SIG-M5 (cell line): Measurements from ENCODE around the gene COLGALT1.
"Not testable (repeated sequence)": the region's sequence is repeated elsewhere in the genome, so short reads cannot be mapped to it uniquely, and the experiment has no call there.

ENCODE experiments used
- DNase-seq: peaks from one replicate; lab custom pipeline; 2025; lab: John Stamatoyannopoulos, UW

The COLGALT1 gene

DNA sequence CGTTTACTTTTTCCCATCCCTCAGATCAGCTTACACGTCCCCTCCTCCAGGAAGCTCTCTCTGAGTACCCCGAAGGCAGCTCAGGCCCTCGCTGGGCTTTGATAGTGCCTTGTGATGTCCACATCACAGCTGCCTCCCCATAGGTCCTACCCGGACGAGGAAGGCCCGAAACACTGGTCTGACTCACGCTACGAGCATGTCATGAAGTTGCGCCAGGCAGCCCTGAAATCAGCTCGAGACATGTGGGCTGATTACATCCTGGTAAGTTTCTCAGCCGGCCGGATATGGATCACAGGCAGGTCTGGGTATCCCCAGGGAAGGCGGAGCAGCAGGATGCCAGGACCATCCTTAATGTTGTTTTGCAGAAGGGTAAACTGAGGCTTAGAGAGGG is 4.8 kb downstream of the COLGALT1 start:
- no peak for DNase-seq

DNA sequence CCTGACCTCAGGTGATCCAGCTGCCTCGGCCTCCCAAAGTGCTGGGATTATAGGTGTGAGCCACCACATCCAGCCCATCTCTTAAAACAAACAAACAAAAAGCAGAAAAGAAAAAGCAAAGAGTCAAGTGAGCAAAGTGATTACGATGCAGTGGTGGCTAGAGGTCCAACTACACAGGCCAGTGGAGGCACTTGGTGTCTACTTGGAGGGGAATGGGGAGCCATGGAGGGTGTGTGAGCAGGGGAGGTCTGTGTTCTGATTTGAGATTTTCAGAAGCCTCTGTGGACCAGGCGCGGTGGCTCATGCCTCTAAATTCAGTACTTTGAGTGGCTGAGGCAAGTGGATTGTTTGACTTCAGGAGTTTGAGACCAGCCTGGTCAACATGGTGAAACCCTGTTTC is 6.6 kb downstream of the COLGALT1 start:
- DNase-seq: no peak

DNA sequence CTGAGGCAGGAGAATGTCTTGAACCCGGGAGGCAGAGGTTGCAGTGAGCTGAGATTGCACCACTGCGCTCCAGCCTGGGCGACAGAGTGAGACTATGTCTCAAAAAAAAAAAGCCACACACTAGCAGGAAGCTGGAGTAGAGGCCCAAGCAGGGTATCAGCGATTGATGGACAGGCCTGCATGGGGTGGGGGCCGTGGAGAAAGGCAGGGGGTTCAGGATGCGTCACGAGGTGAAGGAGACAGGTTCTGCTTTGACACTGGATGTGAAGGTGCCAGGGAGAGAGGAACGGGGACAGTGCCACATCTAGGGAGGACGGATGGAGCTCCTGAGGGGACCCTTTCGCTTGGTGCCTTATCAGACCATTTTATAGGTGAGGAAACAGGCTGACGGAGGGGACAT is 7.1 kb downstream of the COLGALT1 start:
- DNase-seq: no peak

DNA sequence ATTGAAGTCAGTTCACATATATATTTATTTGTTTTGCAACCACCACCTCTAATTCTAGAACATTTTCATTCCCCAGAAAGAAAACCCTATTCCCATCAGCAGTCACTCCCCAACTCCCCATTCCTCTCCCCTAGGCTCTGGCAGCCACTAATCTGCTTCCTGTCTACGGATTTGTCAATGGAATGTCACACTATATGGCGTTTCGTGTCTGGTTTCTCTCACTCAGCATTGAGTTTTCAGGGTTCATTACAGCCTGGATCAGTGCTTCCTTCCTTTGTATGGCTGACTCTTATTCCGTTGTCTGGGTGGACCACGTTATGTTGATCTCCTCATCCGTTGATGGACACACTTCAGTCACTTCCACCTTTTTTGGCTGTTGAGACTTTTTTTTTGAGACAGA is 9.3 kb downstream of the COLGALT1 start:
- no peak for DNase-seq

DNA sequence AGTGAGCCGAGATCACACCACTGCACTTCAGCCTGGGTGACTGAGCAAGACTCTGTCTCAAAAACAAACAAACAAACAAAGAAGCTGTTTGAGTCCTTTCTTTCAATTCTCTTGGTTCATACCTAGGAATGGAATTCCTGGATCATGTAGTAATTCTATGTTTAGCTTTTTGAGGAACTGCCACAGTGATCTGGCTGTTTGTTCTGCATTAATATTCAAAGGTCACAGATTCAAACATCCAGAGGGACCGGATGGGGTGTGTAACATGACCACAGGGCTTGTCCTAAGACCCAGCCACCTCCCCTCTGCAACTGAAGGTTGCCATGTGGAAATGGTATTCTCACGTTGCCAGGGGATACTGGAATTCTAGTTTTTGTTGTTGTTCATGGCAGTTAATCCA is 10.2 kb downstream of the COLGALT1 start:
- no peak for DNase-seq

DNA sequence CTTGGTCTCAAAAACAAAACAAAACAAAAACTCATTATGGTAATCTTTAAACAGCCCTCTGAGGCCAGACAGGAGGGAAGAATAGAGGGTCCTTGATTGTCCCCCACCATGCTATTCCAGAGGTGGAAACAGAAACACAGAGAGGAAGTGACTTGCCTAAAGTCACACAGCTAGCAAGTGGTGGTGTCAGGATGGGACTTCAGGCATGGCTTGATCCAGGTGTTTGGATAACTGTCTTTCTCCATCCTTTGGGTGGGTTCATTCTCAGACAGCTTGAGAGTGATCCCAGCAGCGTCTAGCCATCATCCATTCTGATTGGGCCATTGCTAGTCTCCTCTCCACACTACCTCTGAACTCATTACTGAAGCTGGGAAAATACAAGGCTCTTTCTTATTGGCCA is 12.5 kb downstream of the COLGALT1 start:
- DNase-seq: no peak

DNA sequence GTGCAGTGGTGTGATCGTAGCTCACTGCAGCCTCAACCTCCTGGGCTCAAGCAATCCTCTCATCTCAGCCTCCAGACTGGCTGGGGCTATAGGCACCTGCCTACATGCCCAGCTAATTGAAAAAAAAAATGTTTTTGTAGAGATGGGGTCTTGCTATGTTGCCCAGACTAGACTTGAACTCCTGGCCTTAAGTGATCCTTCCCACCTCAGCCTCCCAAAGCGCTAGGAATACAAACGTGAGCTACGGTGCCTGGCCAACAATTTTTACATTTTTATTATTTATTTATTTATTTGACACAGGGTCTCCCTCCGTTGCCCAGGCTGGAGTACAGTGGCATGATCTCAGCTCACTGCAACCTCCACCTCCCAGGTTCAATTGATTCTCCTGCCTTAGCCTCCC is 14.8 kb downstream of the COLGALT1 start:
- DNase-seq: not testable (repeated sequence)

DNA sequence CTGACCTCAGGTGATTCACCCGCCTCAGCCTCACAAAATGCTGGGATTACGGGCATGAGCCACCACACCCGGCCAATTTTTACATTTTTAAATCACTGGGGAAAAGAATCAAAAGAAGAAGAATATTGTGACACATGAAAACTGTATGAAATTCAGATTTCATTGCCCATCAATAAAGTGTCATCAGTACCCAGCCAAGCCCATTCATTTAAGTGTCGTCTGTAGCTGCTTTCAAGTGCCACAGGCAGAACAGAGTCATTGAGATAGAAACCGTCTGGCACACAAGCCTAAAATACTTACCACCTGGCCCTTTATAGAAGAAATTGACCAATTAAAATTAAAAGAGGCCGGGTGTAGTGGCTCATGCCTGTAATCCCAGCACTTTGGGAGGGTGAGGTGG is 15.3 kb downstream of the COLGALT1 start:
- DNase-seq: no peak

DNA sequence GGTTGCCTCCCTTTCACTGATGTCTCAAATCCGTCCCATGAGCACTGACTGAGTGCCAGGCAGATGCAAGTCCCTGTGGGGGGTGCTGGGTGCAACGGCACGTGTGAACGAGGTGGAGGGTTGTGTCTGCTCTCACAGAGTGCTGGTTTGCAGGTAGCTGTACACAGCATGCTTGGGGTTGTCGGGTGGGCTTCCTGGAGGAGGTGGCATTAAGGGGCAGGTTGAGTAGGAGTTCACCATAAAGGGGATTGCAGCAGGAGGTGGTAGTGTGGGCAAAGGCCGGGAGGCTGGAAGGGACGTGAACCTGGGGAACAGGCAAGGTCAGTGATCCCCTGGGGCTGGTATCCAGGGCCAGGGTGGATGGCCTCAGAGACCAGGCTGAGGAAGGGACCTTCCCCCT is 17.2 kb downstream of the COLGALT1 start:
- no peak for DNase-seq

DNA sequence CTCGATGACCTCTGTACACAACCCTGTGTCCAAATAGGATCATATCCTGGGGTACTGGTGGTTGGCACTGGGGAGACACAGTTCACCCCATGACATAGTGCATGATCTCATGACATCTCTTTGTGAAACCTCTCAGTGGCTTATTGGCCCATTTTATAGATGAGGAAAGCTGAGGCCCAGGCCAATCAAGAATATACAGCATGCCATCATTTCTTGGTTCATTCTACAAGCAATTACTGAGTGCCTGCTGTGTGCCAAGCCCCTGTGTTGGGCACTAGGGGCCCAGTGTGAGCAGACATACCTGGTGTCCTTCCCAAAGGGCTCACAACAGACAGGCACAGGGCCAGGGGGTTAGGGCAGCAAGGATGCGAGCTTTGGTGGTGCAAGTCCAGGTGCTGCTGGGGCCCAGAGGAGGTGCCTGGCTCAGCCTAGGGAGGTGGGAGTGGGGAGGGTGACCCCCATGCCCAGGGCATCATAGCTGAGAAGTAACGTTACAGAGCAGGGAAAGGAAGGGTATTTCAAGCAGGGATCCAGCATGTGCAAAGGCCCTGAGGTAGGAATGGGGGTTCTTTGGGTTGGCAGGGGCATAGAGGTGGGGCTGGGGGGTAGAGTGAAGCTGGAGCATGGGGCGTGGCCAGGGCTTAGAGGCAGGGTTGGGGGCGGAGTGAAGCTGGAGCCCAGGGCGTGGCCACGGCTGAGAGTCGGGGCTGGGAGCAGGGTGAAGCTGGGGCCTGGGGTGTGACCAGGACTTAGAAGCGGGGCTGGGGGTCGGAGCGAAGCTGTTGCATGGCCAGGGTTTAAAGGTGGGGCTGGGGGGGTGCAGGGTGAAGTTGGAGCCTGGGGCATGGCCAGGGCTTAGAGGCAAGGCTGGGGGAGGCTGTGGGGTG is 20.7 kb downstream of the COLGALT1 start:
- no peak for DNase-seq

DNA sequence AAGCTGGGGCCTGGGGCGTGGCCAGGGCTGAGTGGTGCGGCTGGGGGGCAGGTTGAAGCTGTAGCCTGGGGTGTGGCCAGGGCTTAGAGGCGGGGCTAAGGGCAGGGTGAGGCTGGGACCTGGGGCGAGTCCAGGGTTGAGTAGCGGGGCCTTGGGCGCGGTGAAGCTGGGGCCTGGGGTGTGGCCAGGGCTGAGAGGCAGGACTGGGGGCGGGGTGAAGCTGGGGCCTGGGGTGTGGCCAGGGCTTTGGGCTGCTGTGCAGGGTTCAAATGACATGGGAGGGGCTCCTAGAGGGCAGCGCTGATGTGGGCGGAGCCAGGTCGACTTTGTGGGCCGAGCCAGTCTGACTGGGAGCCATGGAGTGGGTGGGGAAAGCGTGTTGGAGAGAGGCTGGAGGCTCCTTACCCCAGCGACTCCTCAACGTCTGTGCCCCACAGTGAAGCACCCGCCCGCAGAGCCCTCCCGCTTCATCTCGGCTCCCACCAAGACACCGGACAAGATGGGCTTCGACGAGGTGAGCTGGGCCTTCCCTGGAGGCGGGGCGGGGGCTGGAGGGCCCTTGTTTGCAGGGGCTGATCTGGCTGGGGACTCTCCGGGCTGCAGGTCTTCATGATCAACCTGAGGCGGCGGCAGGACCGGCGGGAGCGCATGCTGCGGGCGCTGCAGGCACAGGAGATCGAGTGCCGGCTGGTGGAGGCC is 21.5 kb downstream of the COLGALT1 start:
- DNase-seq: no peak

DNA sequence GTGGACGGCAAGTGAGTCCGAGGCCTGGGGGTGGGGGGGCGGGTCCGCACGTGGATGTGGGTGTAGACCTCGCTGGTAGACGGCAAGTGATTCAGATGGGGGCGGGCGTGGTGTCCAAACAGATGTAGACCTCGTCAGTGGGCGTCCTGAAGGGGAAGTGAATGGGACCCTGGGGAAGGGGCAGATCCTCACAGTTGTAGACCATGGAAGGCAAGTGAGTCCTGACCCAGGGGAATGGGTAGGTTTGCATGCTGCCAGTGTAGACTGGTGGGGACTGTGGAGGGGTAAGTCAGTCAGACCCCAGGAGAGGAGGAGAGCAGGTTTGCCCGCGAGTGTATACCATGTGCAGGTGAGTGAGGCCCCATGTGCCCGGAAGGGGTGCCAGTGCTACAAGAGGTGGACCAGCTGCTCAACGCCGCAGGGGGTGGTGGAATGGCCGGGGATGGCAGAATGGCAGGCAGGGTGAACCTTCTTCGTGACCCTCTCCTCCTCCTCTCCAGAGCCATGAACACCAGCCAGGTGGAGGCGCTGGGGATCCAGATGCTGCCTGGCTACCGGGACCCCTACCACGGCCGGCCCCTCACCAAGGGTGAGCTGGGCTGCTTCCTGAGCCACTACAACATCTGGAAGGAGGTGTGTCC is 22.1 kb downstream of the COLGALT1 start:
- DNase-seq: no peak

DNA sequence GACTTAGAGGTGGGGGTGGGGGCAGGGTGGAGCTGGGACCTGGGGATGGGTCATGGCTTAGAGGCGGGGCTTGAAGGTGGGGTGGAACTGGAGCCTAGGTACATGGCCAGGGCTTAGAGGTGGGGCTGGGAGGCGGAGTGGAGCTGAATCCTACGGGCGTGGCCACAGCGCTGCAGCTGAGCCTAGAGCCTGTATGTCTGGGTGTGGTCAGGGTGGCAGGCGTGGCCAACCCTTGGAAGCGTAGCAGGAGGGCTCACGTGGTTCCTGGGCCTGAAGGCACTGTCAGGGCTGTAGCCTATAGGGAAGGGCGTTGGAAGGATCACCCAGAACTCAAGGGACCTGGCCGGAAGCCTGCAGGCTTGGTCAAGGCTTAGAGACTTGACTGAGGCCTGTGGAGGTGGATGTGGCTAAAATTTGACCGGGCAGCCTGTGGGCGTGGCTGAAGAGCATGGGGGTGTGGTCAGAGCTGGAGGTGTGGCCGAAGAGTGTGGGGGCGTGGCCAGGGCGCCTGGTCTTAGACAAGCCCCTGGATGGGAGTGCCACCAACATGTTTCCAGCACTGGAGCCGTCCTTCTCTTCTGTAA is 24.3 kb downstream of the COLGALT1 start:
- DNase-seq: no peak

DNA sequence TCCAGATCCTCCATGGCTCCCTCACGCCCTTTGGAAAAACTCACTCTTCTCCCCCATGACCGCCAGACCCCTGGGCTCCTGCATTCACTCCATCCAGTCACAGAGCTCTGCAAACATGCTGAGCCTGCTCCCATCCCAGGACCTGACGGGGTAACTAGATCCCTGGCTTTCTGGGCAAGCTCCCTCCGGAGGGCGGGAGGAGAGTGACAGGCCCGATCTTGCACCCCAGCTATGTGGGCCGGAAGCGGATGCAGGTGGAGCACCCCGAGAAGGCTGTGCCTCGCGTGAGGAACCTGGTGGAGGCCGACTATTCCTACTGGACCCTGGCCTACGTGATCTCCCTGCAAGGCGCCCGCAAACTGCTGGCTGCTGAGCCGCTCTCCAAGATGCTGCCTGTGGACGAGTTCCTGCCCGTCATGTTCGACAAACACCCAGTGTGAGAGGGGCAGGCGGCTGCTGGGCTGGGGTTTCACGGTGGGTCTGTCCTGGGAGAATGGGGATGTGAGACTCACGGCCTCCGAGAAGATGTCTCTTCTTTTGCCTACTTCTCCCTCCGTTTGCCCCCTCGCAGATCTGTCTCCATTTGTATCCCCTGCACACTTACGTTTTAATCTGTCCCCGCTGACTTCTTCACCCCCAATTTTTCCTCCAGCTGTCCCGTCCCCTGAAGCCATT is 25.2 kb downstream of the COLGALT1 start:
- no peak for DNase-seq

DNA sequence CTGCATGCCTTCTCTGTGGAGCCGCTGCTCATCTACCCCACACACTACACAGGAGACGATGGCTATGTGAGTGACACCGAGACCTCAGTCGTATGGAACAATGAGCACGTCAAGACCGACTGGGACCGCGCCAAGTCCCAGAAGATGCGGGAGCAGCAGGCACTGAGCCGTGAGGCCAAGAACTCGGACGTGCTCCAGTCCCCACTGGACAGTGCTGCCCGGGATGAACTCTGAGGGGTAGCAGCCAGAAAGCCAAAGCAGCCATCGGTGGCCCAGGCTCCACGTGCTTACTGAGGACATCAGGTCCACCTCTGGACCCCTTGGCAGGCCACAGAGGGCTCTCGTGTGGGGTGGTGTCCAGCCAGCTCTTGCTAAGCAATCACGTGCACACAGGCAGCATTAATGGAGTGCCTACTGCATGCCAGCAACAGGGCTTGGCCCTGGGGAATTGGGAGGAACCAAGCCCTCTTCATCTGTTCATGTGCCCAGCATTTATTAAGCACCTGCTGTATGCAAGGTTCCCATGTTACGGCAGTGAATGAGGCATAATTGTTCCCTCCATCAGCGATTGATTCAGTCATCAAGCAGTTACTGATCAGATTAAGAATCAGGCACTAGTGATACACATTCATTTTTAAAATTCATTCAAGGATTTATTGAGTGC is 25.9 kb downstream of the COLGALT1 start:
- no peak for DNase-seq

DNA sequence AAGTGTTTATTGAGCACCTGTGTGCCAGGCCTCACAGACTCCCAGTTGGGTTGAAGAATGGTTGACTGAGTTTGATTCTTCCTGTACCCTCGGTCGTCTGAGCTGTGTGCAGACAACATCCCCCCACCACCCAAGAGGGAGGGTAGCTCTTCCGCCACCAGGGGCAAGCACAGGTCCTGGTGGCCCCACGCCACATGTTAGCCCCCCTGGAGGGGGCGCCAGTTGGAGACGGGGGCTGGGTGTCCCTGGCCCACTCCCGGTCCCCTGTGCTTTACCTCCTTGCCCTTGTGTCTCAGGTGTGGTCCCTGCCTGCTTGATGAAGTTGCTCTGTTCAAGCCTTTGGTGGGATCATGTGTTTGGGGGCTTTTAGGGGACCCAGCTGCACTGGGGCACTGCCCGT is 27.2 kb downstream of the COLGALT1 start:
- DNase-seq: no peak

DNA sequence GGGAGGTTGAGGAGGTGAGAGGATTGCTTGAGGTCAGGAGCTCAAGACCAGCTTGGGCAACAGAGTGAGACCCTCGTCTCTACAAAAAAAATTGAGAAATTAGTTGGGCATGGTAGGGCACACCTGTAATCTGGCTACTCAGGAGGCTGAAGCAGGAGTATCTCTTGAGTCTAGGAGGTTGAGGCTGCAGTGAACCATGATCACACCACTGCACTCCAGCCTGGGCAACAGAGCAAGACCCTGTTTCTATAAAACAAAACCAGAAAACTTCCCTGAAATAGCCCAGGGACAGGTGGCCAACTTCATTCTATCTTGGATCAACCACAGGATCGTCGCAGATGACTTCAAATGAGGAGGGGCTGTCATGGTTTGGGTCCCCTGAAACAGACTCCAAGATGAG is 28.7 kb downstream of the COLGALT1 start:
- no peak for DNase-seq

DNA sequence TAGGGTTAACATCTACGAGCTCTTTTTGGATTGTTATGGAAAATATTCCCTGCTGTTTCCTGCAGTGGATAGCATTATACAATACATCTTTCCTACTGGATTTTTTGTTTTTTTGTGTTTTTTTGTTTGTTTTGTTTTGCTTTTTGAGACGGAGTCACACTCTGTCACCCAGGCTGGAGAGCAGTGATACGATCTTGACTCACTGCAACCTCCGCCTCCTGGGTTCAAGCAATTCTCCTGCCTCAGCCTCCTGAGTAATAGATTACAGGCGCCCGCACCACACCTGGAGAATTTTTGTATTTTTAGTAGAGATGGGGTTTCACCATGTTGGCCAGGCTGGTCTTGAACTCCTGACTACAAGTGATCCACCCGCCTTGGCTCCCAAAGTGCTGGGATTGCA is 29.9 kb downstream of the COLGALT1 start:
- DNase-seq: not testable (repeated sequence)

DNA sequence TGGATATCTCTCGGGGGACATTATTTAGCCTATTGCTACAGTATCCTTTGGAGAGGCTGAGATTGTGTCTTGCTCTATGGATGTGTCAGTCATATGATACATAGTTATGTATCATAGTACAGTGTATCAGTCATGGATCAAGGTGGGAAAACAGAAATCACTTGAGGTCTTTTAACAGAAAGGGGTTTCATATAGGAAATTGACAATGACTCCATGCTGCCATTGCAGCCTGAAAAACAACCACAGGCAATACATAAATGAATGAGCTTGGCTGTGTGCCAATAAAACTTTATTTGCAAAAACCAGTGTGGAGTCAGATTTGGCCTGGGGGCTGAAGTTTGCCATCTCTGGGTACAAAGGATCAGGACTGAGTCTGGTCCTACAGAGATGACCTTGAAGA is 35.4 kb downstream of the COLGALT1 start:
- no peak for DNase-seq

DNA sequence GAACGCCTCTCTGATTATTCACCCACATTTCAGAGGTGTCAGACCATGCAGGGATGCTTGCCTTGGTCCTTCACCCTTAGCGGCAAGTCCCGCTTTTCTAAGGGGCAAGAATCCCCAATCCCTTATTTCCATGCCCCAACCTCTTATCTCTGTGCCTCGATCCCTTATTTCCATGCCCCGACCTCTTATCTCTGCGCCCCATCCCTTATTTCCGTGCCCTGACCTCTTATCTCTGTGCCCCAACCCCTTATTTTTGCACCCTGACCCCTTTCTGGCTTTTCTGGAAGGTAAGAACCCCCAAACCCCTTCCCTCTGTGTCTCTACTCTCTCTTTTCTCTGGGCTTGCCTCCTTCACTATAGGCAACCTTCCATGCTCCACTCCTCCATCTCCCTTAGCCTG is 38.8 kb downstream of the COLGALT1 start:
- not testable (repeated sequence) for DNase-seq

DNA sequence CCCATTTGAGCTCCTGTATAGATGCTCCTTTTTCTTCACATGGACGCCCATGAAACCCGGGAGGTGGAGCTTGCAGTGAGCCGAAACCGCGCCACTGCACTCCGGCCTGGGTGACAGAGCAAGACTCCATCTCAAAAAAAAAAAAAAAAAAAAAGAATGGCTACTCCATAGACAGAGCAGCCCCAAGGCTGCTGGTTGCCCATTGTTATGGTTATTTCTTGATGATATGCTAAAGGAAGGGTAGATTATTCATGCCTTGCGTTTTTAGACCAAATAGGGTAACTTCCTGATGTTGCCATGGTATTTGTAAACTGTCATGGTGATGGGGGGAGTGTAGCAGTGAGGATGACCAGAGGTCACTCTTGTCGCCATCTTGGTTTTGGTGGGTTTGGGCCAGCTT is 42.6 kb downstream of the COLGALT1 start:
- not testable (repeated sequence) for DNase-seq

DNA sequence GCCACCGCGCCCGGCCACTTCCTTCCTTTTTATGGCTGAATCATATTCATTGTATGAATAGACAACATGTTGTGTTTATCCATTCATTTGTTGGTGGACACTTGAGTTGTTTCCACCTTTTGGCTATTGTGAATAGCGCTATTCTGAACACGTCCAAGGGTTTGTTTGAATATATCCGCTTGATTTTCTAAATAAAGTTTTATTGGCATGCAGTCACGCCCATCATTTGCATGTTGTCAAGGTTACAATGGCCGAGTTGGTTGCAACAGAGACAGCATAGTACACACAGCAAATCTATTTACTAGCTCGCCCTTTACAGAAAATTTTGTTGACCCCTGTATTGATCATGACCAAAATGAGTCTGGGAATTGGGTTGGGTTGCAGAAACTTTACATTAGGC is 43.5 kb downstream of the COLGALT1 start:
- DNase-seq: no peak
